Measurements from ENCODE around the gene STMN1. TPM values are rescaled to one million over a fixed set of nuclear protein-coding genes. Genes with fewer than 3 reads are reported as not detected.

The STMN1 gene
- polyA plus RNA-seq, 2 of the 4 experiments (the other 2 are of a cell fraction): 82.4 to 145 TPM

DNA sequence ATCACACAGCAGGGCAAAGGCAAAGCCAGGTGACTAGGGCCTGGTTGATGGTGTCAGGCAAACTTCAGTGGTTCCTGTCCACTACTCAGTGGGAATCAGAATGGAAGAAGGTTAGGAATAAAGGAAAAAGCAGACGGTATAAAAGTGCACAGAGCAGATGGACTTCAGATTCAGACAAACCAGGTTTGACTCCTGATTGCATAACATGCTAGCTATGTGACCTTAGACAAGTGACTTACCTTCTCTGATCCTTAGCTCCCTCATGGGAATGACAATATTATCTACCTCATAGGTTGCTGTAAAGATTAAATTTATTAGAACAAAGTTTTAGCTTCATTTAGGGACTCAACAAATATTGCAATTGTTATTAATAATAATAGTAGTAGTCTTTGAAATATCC, 35.6 kb downstream of the STMN1 start:
- Histone ChIP-seq H3K4me1 (peaks cover 64% of the 10 kb centered on the region), H3K4me3 (no peak overlapping the region), H3K4me2 (peak overlapping the region; percentile 51), H3K9me3 (no peaks in the 10 kb centered on the region), H3K27ac (peak overlapping the region in 1 of 2 experiments; percentile 41; a peak in 1 of 6 replicates)
- DNase-seq (ENCODE audit: low read depth in 1 of 2, low spot score in 1 of 2) (no peak), ATAC-seq (no peak), FAIRE-seq (no peak)
- ChIA-PET CTCF (no interaction called here), POLR2A (no interaction called here)
- TF ChIP-seq USF2 (IDR thresholded peaks at IDR 0.05): no peak
- no peak for TF ChIP-seq JUNB (IDR thresholded peaks at IDR 0.05)
- TF ChIP-seq PHF8 (IDR thresholded peaks at IDR 0.05; ENCODE audit: borderline replicate concordance, low read depth): no peak
- peak in 1 of 2 experiments; percentile 59; a peak in 2 of 4 replicates for TF ChIP-seq CEBPB (IDR thresholded peaks at IDR 0.05)
- TF ChIP-seq HES2 (IDR thresholded peaks at IDR 0.05): no peak
- TF ChIP-seq, protein P1, sequence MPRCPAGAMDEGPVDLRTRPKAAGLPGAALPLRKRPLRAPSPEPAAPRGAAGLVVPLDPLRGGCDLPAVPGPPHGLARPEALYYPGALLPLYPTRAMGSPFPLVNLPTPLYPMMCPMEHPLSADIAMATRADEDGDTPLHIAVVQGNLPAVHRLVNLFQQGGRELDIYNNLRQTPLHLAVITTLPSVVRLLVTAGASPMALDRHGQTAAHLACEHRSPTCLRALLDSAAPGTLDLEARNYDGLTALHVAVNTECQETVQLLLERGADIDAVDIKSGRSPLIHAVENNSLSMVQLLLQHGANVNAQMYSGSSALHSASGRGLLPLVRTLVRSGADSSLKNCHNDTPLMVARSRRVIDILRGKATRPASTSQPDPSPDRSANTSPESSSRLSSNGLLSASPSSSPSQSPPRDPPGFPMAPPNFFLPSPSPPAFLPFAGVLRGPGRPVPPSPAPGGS (IDR thresholded peaks at IDR 0.05): no peak
- peak; percentile 3 for TF ChIP-seq ZFP36 (IDR thresholded peaks at IDR 0.05; ENCODE audit: borderline replicate concordance, partially characterized antibody)
- WGBS (ENCODE audit: missing lambda C conversion rate): 88% methylated on average over 1 of the region's 1 CpG

DNA sequence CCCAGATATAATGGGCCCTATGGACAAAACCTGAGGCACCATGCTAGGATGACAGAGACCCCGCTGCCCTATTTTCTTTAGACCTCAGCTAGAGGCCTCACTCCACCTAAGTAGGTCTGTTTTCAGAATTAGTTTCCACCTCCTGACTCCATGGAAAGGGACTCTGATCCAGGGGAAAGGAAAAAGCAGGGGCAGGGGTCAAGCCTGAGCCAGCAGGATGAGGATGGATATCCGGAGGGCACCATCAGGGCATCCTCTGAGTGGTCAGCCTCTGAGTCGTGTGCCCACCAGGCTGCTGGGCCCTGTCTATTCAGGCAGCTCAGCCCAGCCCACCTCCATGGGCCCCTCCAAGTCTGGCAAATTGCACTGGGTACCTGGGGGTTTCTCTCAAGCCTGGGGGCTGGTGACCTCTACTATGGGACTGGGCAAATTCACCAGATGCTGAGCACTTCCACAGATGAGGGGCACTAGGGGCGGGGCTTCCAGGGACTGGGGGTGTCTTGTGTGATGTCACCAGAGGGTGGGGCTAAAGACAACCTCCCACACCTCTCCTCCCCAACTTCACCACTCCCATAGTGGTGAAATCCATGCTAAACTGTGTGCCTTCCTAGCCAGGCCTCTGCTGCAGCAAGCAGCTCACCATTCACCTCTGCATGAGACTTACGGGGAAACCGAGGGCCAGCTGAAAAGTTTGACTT, 36.2 kb downstream of the STMN1 start:
- TF ChIP-seq ZSCAN20 (CRISPR knock-in tag; IDR thresholded peaks at IDR 0.05) (no peak), JUNB (IDR thresholded peaks at IDR 0.05) (no peak), CBX2 (IDR thresholded peaks at IDR 0.05; ENCODE audit: borderline replicate concordance, low read depth) (no peak), SMC3 (IDR thresholded peaks at IDR 0.05) (no peak), BHLHE40 (IDR thresholded peaks at IDR 0.05; ENCODE audit: low read depth, low read length) (no peak), JUN (IDR thresholded peaks at IDR 0.05) (no peak), HDAC2 (IDR thresholded peaks at IDR 0.05) (no peak), EHMT2 (IDR thresholded peaks at IDR 0.05; ENCODE audit: low read depth) (no peak), MAZ (IDR thresholded peaks at IDR 0.05; ENCODE audit: borderline replicate concordance, low read depth, low read length) (no peak), FOSB (CRISPR knock-in tag; IDR thresholded peaks at IDR 0.05) (no peak), ESRRA (IDR thresholded peaks at IDR 0.05; ENCODE audit: borderline replicate concordance, low read length) (no peak), ZFP36 (IDR thresholded peaks at IDR 0.05; ENCODE audit: borderline replicate concordance, partially characterized antibody) (no peak), NPAS2 (CRISPR knock-in tag; IDR thresholded peaks at IDR 0.05; ENCODE audit: borderline replicate concordance) (no peak), ATOH8 (CRISPR knock-in tag; IDR thresholded peaks at IDR 0.05; ENCODE audit: low read depth) (no peak), HOXB5 (CRISPR knock-in tag; IDR thresholded peaks at IDR 0.05) (no peak), HEYL (CRISPR knock-in tag; IDR thresholded peaks at IDR 0.05) (no peak)
- TF ChIP-seq, protein P2, sequence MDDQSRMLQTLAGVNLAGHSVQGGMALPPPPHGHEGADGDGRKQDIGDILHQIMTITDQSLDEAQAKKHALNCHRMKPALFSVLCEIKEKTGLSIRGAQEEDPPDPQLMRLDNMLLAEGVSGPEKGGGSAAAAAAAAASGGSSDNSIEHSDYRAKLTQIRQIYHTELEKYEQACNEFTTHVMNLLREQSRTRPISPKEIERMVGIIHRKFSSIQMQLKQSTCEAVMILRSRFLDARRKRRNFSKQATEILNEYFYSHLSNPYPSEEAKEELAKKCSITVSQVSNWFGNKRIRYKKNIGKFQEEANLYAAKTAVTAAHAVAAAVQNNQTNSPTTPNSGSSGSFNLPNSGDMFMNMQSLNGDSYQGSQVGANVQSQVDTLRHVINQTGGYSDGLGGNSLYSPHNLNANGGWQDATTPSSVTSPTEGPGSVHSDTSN (IDR thresholded peaks at IDR 0.05): no peak
- Histone ChIP-seq H3K4me2 (peak overlapping the region; percentile 51; the same call in 1 of the 3 replicates), H3K4me1 (peaks cover 62% of the 10 kb centered on the region), H3K9me3 (no peaks in the 10 kb centered on the region), H3K27ac (peak overlapping the region in 1 of 2 experiments; percentile 41; a peak in 1 of 6 replicates), H3K4me3 (no peak overlapping the region)
- CTCF ChIA-PET: no interaction called here
- FAIRE-seq: no peak
- DNase-seq (ENCODE audit: low read depth in 1 of 2, low spot score in 1 of 2): no peak
- 100% methylated on average over 3 of the region's 6 CpGs for WGBS (ENCODE audit: missing lambda C conversion rate)
- no peak for ATAC-seq
- POLR2A ChIA-PET: no interaction called here

Measured in A549 (cell line).